SK-N-MC (cell line): Measurements from ENCODE around the gene FHIP1A.

Experiments
- EZH2 ChIP-seq: fragments of 200-600 bp; sonication (generic); IDR thresholded peaks from one replicate; pipeline ENCODE4 v1.6.1; 2017; ENCODE audit warnings: antibody characterized with exemption
- POLR2AphosphoS5 ChIP-seq: IDR thresholded peaks from 2 replicates; pipeline ENCODE4 v1.6.1; 2012; ENCODE audit warnings: mild to moderate bottlenecking, low read depth, low read length, borderline replicate concordance

DNA sequence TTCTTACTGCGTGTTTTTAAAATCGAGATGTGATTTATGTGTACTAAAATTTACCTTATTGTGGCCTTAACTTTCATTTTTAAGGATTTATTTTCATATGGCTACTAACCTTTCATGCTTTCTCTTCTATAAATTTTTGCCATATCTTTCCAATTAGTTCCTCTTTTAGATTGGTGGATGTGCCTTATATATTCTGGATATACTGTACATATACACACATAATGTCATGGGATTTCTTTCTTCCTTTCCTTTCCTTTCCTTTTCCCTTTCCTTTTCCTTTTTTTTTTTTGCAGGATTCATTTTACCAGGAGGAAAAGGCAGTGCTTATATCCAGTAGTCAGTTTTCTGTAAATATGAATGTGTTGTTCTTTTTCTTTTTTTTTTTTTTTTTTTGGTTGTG, 37.2 kb downstream of the FHIP1A start:
- TF ChIP-seq EZH2 (no peak), POLR2AphosphoS5 (no peak)
